Transverse colon (tissue), 4 donors: Measurements from ENCODE around the gene SPTB. TPM values are rescaled to one million over a fixed set of nuclear protein-coding genes. Genes with fewer than 3 reads are reported as not detected.

Source experiments
- DNase-seq: peaks from one replicate; pipeline ENCODE4 v3.0.0-alpha.2; 2019
- H3K27ac ChIP-seq, 4 donors: fragments of 200-600 bp; sonication (generic); 2 replicates each; pipeline ENCODE4 v1.5.1; 2016 to 2018; ENCODE audit warnings: inconsistent platforms in 4 of 4
- H3K27me3 ChIP-seq: fragments of 200-600 bp; sonication (generic); 2 replicates; pipeline ENCODE4 v1.5.1; 2017; ENCODE audit warnings: inconsistent platforms
- H3K36me3 ChIP-seq, 4 donors: fragments of 200-600 bp; sonication (generic); 2 replicates each; pipeline ENCODE4 v1.5.1; 2017 to 2019; ENCODE audit warnings: inconsistent platforms in 4 of 4
- H3K4me1 ChIP-seq, 4 donors: fragments of 200-600 bp; sonication (generic); 2 replicates each; pipeline ENCODE4 v1.5.1; 2017 to 2020; ENCODE audit warnings: inconsistent platforms in 4 of 4
- H3K4me3 ChIP-seq, 4 donors: fragments of 200-600 bp; sonication (generic); 1 replicate in 1 of 4; 2 replicates in 3 of 4; pipeline versions ENCODE4 v1.5.1 to v1.6.1; 2017 to 2019; ENCODE audit warnings: inconsistent platforms in 4 of 4
- H3K9me3 ChIP-seq, 2 donors: fragments of 200-600 bp; sonication (generic); 2 replicates each; pipeline ENCODE4 v1.5.1; 2017 to 2019; ENCODE audit warnings: inconsistent platforms in 2 of 2
- EP300 ChIP-seq: sonication (generic); formaldehyde crosslinking; IDR thresholded peaks from one replicate; pipeline ENCODE4 v1.6.1; 2017; ENCODE audit warnings: antibody characterized with exemption, low read depth
- POLR2A ChIP-seq: fragments of 450-650 bp; IDR thresholded peaks from one replicate; pipeline ENCODE4 v1.6.1; 2016; ENCODE audit warnings: antibody characterized with exemption, mild to moderate bottlenecking, moderate library complexity
- POLR2AphosphoS5 ChIP-seq, 3 donors: sonication (generic); formaldehyde crosslinking; IDR thresholded peaks; one replicate each; pipeline ENCODE4 v1.6.1; 2016; ENCODE audit warnings: antibody characterized with exemption in 3 of 3
- WGBS, 2 donors: methylation state at CpG; one replicate each; pipeline ENCODE4 v1.1.5; 2018; ENCODE audit warnings: low coverage in 1 of 2; 5-methylcytosine and 5-hydroxymethylcytosine counted together
- in situ Hi-C, 4 donors: fragments of 200-750 bp; cut with MboI; loops; one replicate each; pipeline versions ENCODE4 v1.15.0 to v1.15.1; 2017; ENCODE audit warnings: low sequenced_read_pairs in 3 of 4, low pct_ligation_motif_present in 1 of 4, low pct_unique_long_range_greater_than_20kb in 1 of 4
- intact Hi-C: fragments of 100-400 bp; cut with DNase I; formaldehyde crosslinking; loops from one replicate; pipeline ENCODE4 v1.15.1; 2023; ENCODE audit warnings: low total_unique reads
- total RNA-seq, 4 donors: library from RNA; depleted of rRNA; stranded (reverse); fragments of >200 nt; gene quantifications; one replicate each; pipeline ENCODE4 v1.1.0, GENCODE V29; 2016
- TF ChIP-seq, protein P1 (sequence below), 5 experiments: fragments of 200-600 bp in 3 of 5; fragments of 450-650 bp in 2 of 5; sonication (generic) in 3 of 5; IDR thresholded peaks; 1 replicate in 2 of 5; 2 replicates in 3 of 5; pipeline ENCODE4 v1.5.1; 2016 to 2017; ENCODE audit warnings: antibody characterized with exemption in 5 of 5, inconsistent platforms in 3 of 5, mild to moderate bottlenecking in 2 of 5, moderate library complexity in 1 of 5

SPTB gene
- total RNA-seq, 4 donors from 2014 or later, result 0.20 to 0.96 (median 0.58) TPM

DNA sequence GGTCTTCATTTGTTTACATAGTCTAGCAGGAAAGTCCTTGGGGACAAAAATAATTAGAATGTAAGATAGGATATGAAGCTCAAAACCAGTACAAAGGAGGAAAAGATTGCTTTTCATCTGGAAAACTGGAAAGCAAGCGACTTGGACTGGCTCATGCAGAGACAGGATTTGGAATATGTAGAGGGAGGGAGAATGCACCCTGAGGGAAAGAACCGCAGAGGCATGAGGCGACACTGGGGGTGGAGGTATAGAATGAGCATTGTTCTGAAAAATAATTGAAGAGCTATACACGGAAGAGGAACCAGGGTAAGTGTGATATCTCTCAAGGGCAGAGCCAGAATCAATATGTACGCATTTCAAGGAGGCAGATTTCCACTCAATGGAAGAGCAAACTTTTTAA is 90.0 kb downstream of the SPTB start:
- in situ Hi-C loops (no loop called here), intact Hi-C loops (no loop called here)
- H3K9me3 ChIP-seq, result no peaks in the 10 kb centered on the region
- H3K27ac ChIP-seq, result no peak overlapping the region
- no peak overlapping the region for H3K4me3 ChIP-seq
- no peaks in the 10 kb centered on the region for H3K27me3 ChIP-seq
- no peaks in the 10 kb centered on the region for H3K36me3 ChIP-seq
- TF ChIP-seq, protein P1, sequence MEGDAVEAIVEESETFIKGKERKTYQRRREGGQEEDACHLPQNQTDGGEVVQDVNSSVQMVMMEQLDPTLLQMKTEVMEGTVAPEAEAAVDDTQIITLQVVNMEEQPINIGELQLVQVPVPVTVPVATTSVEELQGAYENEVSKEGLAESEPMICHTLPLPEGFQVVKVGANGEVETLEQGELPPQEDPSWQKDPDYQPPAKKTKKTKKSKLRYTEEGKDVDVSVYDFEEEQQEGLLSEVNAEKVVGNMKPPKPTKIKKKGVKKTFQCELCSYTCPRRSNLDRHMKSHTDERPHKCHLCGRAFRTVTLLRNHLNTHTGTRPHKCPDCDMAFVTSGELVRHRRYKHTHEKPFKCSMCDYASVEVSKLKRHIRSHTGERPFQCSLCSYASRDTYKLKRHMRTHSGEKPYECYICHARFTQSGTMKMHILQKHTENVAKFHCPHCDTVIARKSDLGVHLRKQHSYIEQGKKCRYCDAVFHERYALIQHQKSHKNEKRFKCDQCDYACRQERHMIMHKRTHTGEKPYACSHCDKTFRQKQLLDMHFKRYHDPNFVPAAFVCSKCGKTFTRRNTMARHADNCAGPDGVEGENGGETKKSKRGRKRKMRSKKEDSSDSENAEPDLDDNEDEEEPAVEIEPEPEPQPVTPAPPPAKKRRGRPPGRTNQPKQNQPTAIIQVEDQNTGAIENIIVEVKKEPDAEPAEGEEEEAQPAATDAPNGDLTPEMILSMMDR (IDR thresholded peaks at IDR 0.05), result no peak
- TF ChIP-seq EP300 (no peak), POLR2AphosphoS5 (IDR thresholded peaks at IDR 0.05) (no peak), POLR2A (no peak)
- 80 to 97% methylated on average over 3 to 5 of the region's 5 CpGs for WGBS, 2 donors
- H3K4me1 ChIP-seq, result no peaks in the 10 kb centered on the region
- no peak for DNase-seq

DNA sequence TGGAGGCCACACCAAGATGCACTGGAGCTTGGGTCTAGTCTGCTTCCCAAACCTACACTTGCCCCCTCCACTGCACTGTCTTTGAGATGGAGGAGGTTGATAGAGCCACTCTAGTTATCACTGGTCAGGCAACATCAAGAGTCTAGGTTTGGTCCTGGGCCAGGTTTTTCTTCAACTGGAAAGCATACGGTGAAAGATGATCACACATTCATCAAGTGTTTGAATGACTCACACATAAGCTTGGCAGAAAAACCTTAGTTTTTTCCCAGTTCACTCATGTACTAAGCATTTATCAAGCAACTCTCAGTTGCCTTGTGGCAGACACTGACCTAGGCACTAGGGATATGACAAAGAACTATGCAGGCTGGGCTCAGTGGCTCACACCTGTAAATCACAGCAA is 91.0 kb downstream of the SPTB start:
- in situ Hi-C loops, result no loop called here
- no peaks in the 10 kb centered on the region for H3K36me3 ChIP-seq
- H3K4me1 ChIP-seq, result no peaks in the 10 kb centered on the region
- no peak for DNase-seq
- no peak overlapping the region for H3K27ac ChIP-seq
- H3K4me3 ChIP-seq, result no peak overlapping the region
- no peaks in the 10 kb centered on the region for H3K9me3 ChIP-seq
- TF ChIP-seq, protein P1 (IDR thresholded peaks at IDR 0.05), result no peak
- intact Hi-C loops, result no loop called here
- WGBS, 2 donors, result 56% methylated on average over 1 of the region's 1 CpG; no CpG with 5 or more reads in 1 of the 2 donors
- H3K27me3 ChIP-seq, result no peaks in the 10 kb centered on the region

DNA sequence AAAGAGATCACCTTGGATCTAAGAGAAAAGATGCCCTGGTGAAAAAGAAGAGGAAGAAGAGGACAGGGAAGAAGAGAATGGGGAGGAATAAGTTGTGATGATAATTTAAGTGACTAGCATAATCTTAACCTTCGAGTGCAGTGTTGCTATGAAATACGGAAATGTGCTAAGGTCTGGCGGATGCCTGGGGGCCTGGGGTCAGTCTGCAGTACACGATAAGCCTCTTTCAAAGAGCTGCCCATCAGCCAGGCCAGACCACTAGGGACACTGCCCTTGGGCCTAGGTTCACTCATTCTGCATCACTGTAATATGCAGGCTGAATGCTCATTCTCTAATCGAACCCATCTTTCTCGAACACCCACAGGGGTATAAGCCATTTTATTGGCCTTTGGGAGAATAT is 92.1 kb downstream of the SPTB start:
- WGBS, 2 donors, result 90 to 94% methylated on average over 4 to 6 of the region's 6 CpGs
- Histone ChIP-seq H3K9me3 (no peaks in the 10 kb centered on the region), H3K36me3 (no peaks in the 10 kb centered on the region), H3K4me3 (no peak overlapping the region), H3K27me3 (no peaks in the 10 kb centered on the region), H3K4me1 (no peaks in the 10 kb centered on the region), H3K27ac (no peak overlapping the region)
- intact Hi-C loops (no loop called here), in situ Hi-C loops (no loop called here)
- TF ChIP-seq EP300 (no peak), POLR2A (no peak), POLR2AphosphoS5 (IDR thresholded peaks at IDR 0.05) (no peak)
- TF ChIP-seq, protein P1 (IDR thresholded peaks at IDR 0.05), result no peak
- no peak for DNase-seq

DNA sequence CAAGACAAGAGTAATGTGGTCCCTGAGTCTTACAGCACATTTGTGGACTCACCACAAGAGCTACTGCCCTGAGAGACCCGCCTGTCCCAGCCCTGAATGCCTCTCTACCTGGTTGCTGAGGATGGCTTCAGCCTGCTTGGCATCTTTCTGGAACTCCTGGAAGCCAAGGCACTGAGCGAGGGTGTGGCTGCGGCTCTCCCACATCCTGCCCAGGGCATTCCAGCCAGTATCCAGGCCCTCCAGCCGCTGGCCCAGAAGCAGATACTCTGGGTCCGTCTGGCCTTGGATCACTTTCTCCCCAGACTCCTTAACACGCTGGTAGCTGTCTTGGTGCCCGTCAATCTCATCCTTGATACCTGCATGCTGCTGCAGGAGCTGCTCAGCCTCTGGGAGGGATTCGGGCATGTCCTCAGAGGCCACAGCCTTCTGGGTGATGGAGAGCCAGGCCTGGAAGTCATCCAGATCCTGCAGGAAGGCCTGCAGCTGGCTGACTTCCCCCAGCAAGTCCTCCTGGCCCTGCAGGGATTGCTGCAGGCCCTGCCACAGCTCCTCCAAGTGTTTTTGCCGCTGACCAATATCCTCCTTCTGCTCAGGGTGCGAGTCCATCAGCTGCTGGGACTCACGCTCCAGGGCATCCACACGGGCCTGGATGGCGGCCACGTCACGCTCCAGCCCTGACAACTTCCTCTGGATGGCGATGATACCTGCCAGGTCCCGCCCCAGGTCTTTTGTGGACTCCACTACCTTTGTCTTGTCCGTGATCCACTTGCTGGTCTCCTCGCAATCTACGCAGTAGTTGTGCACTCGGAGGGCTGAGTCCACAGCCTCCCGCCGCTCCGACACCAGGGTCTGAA is 93.2 kb downstream of the SPTB start:
- TF ChIP-seq POLR2AphosphoS5 (IDR thresholded peaks at IDR 0.05), result no peak
- no peak for TF ChIP-seq EP300
- TF ChIP-seq POLR2A, result no peak
- TF ChIP-seq, protein P1 (IDR thresholded peaks at IDR 0.05), result no peak
- 88% methylated on average over 24 of the region's 24 CpGs; no CpG with 5 or more reads in 1 of the 2 donors for WGBS, 2 donors
- H3K4me1 ChIP-seq, result no peaks in the 10 kb centered on the region
- intact Hi-C loops (no loop called here), in situ Hi-C loops (no loop called here)
- H3K36me3 ChIP-seq, result no peaks in the 10 kb centered on the region
- H3K9me3 ChIP-seq, result no peaks in the 10 kb centered on the region
- no peaks in the 10 kb centered on the region for H3K27me3 ChIP-seq
- no peak overlapping the region for H3K27ac ChIP-seq
- no peak for DNase-seq
- no peak overlapping the region for H3K4me3 ChIP-seq
